Measurements from ENCODE around the gene CXCL16. TPM values are rescaled to one million over a fixed set of nuclear protein-coding genes. Genes with fewer than 3 reads are reported as not detected.

The CXCL16 gene
- total RNA-seq, 1 experiment from 2014 or later, result 16.2 TPM

- no peak for DNase-seq (ENCODE audit: extremely low read depth, low read depth)
Measured at GRCh38 chr17:4753392-4753791, 13.7 kb upstream of the CXCL16 start.

GRCh38 chr17:4751932-4752331 lies 12.2 kb upstream of the CXCL16 start:
- no peak for DNase-seq (ENCODE audit: extremely low read depth, low read depth)

GRCh38 chr17:4750606-4751005 lies 10.9 kb upstream of the CXCL16 start:
- no peak for DNase-seq (ENCODE audit: extremely low read depth, low read depth)

GRCh38 chr17:4748686-4749085 lies 9.0 kb upstream of the CXCL16 start:
- no peak for DNase-seq (ENCODE audit: extremely low read depth, low read depth)

GRCh38 chr17:4747847-4748246 lies 8.1 kb upstream of the CXCL16 start:
- DNase-seq (ENCODE audit: extremely low read depth, low read depth), result no peak

- no peak for DNase-seq (ENCODE audit: extremely low read depth, low read depth)
Measured at GRCh38 chr17:4744999-4745969, 5.6 kb upstream of the CXCL16 start.

GRCh38 chr17:4743898-4744297 lies 4.2 kb upstream of the CXCL16 start:
- DNase-seq (ENCODE audit: extremely low read depth, low read depth), result no peak

GRCh38 chr17:4743216-4743615 lies 3.5 kb upstream of the CXCL16 start:
- no peak for DNase-seq (ENCODE audit: extremely low read depth, low read depth)

GRCh38 chr17:4742629-4743028 lies 2.9 kb upstream of the CXCL16 start:
- no peak for DNase-seq (ENCODE audit: extremely low read depth, low read depth)

GRCh38 chr17:4742133-4742532 lies 2.4 kb upstream of the CXCL16 start:
- DNase-seq (ENCODE audit: extremely low read depth, low read depth), result no peak

GRCh38 chr17:4741544-4741943 lies 1.8 kb upstream of the CXCL16 start:
- DNase-seq (ENCODE audit: extremely low read depth, low read depth), result no peak

- no peak for DNase-seq (ENCODE audit: extremely low read depth, low read depth)
Measured at GRCh38 chr17:4740584-4740983, 856 bp upstream of the CXCL16 start.

GRCh38 chr17:4740025-4740351 lies 260 bp upstream of the CXCL16 start:
- no peak for DNase-seq (ENCODE audit: extremely low read depth, low read depth)

GRCh38 chr17:4738136-4739121 lies 1.3 kb downstream of the CXCL16 start:
- DNase-seq (ENCODE audit: extremely low read depth, low read depth), result no peak

- no peak for DNase-seq (ENCODE audit: extremely low read depth, low read depth)
Measured at GRCh38 chr17:4735876-4736651, 3.7 kb downstream of the CXCL16 start.

GRCh38 chr17:4734857-4735475 lies 4.8 kb downstream of the CXCL16 start:
- DNase-seq (ENCODE audit: extremely low read depth, low read depth), result no peak

GRCh38 chr17:4733073-4733531 lies 6.6 kb downstream of the CXCL16 start:
- no peak for DNase-seq (ENCODE audit: extremely low read depth, low read depth)

GRCh38 chr17:4728124-4728523 lies 11.6 kb downstream of the CXCL16 start:
- DNase-seq (ENCODE audit: extremely low read depth, low read depth), result no peak

GRCh38 chr17:4725646-4726310 lies 13.9 kb downstream of the CXCL16 start:
- no peak for DNase-seq (ENCODE audit: extremely low read depth, low read depth)

GRCh38 chr17:4724650-4725049 lies 15.1 kb downstream of the CXCL16 start:
- DNase-seq (ENCODE audit: extremely low read depth, low read depth), result no peak
